NCI-H2227 (cell line): ENCODE measurements around the gene DLL1.
"Not testable (repeated sequence)": the region's sequence is repeated elsewhere in the genome, so short reads cannot be mapped to it uniquely, and the experiment has no call there.

Source experiments
- DNase-seq: peaks from one replicate; lab custom pipeline; 2025; ENCODE audit not compliant: unreplicated experiment; lab: John Stamatoyannopoulos, UW

DLL1 gene

GRCh38 chr6:170269151-170269845 lies 21.6 kb downstream of the DLL1 start:
- DNase-seq = no peak

GRCh38 chr6:170268216-170269129 lies 22.4 kb downstream of the DLL1 start:
- no peak for DNase-seq

DNA sequence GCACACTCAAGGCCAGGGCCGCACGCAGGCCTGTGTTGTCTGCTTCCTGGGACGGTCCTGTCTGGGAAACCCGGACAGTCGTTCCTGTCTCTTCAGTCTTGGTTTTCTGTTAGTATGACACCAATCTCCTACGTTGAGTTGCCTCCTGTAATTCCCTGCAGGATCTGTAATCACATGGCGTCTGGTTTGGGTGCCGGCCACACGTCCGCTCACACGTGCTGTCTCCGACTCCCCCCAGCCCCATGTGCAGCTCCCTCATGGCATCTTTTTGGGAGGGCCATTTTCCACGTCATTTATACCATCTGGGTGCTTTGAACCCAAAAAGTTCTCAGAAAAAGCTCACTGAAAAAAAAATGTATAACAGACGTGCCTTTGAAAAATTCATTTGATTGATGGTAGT lies 23.2 kb downstream of the DLL1 start:
- DNase-seq = no peak

GRCh38 chr6:170266061-170266825 lies 24.6 kb downstream of the DLL1 start:
- DNase-seq = no peak

DNA sequence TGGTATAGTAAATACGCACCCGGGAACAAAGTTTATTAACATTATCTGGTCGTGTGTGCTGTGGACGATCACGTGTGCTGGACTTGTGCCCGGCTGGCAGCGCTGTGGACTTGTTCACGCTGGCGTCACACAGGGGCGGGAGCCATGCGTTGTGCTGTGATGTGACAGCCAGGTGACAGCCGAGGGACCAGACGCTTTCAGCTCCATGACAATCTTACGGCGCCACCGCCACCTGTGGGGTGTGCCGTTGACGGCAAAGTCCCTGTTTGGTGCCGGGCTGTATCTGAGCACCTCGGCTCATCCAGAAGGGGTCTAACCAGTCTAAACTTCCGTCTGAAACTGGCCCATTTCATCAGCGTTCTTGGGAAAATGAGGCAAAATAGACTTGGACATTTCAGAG lies 25.2 kb downstream of the DLL1 start:
- DNase-seq = no peak

GRCh38 chr6:170264644-170265043 lies 26.2 kb downstream of the DLL1 start:
- DNase-seq = not testable (repeated sequence)

DNA sequence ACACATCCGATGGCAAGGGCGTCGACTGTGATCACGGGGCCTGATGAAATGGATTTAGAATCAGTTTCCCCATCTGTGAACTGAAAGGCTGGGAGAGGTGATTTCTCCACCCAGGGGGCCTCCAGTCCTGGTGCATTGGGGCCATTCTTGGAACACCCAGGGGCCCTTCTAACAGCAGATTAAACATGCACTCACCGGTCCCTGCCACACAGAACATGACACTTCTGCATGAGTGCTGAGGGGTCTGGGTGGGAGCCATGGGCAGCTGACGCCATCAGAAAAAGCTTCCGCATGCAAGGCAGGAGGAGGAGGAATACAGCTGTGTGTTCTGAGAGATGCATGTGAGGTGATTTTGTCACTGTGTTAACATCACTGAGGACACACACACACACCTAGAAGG lies 26.8 kb downstream of the DLL1 start:
- DNase-seq = no peak

GRCh38 chr6:170263410-170263809 lies 27.5 kb downstream of the DLL1 start:
- DNase-seq = no peak

DNA sequence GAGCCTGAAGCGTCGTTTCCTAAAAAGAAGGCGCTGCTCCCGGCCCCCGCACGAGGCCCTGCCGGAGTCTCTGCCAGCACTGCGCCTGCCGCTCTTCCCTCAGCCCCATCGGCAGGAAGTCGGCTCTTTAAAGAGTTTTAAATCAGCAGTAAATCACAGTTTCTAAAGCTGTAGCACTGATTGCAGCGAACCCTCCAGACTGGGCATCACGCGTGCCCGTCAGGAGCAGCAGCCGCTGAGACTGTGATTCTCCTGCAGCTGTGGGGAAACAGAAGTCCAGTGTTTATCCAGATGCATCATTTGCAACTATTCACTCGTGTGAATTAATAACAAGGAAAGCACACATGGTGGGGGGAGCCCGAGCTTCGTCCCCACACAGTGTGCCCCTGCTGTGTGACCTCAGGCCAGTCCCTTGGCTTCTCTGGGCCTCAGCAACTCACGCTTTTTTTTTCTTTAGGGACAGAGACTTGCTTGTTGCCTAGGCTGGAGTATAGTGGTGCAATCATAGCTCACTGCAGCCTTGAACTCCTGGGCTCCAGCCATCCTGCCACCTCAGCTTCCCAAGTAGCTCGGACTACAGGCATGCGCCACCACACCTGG lies 28.3 kb downstream of the DLL1 start:
- no peak for DNase-seq

- DNase-seq = no peak
These were observed 29.0 kb downstream of the DLL1 start for GRCh38 chr6:170261643-170262488.

DNA sequence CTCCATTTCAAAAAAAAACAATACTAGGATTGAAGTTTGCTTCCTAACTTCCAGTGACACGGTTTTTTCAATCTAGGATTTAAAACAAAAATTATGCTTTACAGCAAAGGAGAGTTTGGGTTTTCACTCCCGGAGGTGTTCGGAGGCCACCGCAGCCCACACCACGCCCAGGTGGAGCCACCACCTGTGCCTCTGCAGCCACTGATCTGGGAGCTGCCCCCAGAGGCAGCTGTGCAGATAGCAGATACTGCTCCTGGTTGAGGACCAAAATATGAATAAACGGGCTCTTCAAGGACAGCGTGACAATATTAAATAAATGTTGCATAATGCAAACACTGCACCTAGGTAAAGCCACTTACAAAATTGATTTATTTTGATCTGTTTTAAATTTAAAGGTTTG lies 30.2 kb downstream of the DLL1 start:
- no peak for DNase-seq

DNA sequence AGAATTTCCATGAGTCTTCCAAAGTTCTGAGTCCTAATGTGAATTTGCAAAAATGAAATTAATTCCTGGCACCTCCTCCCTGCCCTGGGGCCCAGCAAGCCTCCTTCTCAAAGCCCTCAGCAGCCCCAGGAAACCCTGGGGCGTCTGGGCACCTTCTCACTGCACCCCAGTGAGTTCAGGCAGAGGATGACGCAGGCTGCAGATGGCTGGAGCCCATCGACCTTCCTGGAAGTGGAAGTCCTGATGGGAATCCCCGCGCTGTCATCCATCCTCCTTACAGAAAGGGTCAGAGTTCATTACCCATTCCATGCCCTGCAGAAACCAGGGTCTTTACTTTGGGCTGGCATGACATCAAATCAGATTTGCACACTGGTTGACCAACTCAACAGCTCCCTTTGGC lies 31.6 kb downstream of the DLL1 start:
- DNase-seq = no peak

- DNase-seq = no peak
These were observed 32.5 kb downstream of the DLL1 start for GRCh38 chr6:170258407-170258806.

DNA sequence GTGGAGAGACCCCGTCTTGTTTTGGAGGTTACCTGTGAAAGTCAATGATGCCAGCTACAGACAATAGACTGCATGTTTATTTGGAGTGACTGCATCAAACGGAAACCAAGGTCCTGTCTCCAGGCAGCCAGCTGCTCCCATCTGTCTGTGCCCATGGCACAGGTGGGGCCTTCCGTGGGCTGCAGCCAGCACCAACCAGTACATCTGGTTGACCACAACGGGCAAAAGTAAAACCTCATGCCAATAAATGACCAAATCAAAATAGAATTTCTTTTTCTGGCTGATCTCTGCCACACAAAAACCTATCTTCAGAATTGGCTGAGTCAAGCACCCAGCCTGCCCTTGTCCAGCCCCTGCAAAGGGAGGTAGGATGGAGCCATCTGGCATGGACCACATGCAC lies 33.5 kb downstream of the DLL1 start:
- DNase-seq = no peak

DNA sequence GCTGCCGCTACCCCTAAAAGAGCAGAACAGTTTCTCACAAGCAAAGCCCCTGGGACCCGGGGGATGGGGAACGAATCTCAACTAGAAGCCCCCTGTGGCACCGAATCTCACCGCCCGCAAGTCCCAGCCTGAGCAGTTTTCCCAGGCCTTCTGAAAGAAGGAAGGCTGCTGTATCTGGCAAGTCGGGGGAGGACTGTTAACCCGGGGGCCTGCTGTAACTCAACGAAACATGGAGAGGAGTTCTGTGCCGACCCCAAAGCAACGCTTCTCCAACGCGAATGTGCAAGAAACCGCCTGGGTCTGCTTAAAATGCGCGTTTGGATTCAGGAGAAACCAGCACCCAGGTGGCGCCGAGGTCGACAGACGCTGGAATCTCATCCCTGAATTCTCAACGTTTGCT lies 34.2 kb downstream of the DLL1 start:
- DNase-seq = no peak

GRCh38 chr6:170255426-170256125 lies 35.3 kb downstream of the DLL1 start:
- DNase-seq = no peak

DNA sequence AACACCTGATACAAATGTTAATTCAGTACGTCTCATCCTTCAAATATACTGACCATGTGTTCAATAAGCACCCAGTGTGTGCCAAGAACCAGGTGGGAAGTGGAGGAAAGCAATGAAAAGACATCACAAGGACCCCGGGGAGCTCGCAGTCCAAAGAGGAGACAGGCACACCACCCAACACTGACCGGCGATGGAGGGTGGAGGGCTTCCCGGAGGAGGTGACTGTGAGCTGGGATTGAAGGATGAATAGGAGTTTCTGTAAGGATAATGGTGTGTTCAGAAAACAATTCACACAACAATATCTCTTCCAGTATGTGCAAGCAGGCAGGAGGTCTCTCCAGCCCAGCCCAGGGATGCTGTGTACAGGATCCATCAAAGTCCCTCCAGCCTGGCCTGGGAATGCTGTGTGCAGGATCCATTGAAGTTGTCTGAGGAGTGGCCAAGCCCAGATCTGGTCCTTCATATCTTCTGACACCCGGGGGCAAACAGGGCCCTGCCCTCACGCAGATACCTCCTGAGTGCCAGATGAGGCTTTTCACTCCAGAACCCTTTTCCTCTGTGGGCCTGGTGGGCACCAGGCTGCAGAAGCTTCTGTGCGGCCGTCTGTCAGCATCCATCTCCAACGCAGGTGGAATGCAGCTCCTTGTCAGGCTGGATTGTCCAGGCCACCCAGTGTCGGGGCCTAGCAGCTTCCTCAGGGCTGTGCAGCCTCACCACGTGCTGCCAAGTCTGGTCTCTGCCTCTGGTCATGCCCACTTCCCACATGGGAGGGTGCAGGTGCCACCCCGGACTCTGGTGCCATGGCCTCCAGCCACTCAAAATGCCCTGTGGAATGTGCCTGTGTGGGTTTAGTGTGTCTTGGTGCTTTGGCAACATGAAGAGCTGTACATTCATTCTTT lies 36.3 kb downstream of the DLL1 start:
- no peak for DNase-seq

GRCh38 chr6:170253910-170254269 lies 37.0 kb downstream of the DLL1 start:
- no peak for DNase-seq
